GM12864 (cell line): ENCODE measurements around the gene FAT1.
"Not testable (repeated sequence)": the region's sequence is repeated elsewhere in the genome, so short reads cannot be mapped to it uniquely, and the experiment has no call there.

ENCODE experiments used
- DNase-seq: peaks from one replicate; pipeline ENCODE4 v3.0.0-alpha.2; 2011; ENCODE audit warnings: low read depth
- H3K4me3 ChIP-seq: 2 replicates; pipeline ENCODE4 v1.5.1; 2011; ENCODE audit warnings: mild to moderate bottlenecking, low read depth, low read length, control low read depth
- CTCF ChIP-seq: IDR thresholded peaks from 2 replicates; pipeline ENCODE4 v1.5.1; 2011; ENCODE audit warnings: low read depth, mild to moderate bottlenecking, moderate library complexity, low read length, control low read depth, inconsistent platforms; ENCODE audit errors: missing control alignments

FAT1 gene

GRCh38 chr4:186765138-186765537 is 41.5 kb upstream of the FAT1 start:
- no peak for TF ChIP-seq CTCF
- DNase-seq: no peak
- H3K4me3 ChIP-seq: no peak overlapping the region

DNA sequence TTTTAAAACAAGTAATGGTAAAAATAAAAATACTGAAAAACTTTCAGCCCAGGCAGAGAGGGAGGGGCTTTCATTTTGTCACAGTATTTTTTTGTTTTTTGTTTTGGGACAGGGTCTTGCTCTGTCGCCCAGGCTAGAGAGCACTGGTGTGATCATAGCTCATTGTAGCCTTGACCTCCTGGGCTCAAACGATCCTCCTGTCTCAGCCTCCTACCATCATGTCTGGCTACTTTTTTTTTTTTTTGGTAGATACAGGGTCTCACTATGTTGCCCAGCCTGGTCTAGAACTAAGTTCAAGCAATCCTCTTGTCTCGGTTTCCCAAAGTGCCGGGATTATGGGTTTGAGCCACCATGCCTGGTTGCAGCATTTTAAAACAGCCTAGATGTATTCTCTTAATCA is 40.8 kb upstream of the FAT1 start:
- no peak for TF ChIP-seq CTCF
- no peak overlapping the region for H3K4me3 ChIP-seq
- DNase-seq: no peak

DNA sequence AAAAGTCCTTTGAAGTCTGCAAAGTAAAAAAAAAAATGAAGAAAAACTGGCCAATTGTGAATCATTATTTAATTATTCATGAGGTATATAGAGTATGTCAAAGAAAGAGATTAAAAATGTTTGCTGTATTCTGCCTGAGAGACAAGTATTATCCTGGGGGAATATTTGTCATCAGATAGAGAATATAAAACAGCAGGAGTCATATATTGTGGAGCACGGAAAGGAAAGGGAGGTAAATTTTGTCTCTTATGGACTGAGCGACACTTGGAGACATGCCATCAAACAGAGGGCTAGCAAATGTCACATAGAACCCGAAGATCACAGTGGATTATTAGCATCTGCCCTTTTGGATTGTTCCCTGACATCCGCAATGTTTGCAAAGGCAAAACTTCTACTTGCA is 39.2 kb upstream of the FAT1 start:
- TF ChIP-seq CTCF: no peak
- DNase-seq: no peak
- H3K4me3 ChIP-seq: no peak overlapping the region

DNA sequence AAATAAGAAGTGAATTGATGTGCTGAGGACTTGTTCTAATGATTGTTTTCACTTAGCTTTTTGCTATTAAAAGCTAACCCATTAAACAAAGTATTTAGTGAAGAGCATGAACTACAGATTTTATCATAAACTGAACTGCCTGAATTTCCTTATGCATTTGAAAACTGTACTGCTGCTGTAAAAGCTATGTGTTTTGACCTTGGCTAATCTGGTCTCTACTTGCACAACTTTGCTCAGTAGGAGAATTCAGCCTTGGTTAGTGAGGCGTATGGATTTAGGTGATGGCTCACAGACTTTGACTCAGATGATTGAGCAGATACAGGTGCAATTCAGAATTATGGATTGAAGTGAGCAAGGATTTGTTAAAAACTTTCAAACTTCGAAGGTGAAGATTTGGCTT is 38.7 kb upstream of the FAT1 start:
- no peak for TF ChIP-seq CTCF
- H3K4me3 ChIP-seq: no peak overlapping the region
- no peak for DNase-seq

DNA sequence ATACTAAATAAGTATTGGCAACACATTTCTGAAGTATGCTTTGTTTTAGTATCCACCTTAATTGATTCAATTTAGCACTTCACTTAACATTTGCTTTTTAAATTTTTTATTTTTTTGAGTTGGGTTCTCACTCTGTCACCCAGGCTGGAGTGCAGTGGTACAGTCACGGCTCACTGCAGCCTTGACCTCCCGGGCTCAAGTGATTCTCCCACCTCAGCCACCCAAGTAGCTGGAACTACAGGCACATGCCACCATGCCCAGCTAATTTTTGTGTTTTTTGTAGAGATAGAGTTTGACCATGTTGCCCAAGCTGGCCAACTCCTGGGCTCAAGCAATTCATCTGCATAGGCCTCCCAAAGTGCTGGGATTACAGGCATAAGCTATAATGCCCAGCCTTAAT is 38.3 kb upstream of the FAT1 start:
- not testable (repeated sequence) for DNase-seq, H3K4me3 ChIP-seq

DNA sequence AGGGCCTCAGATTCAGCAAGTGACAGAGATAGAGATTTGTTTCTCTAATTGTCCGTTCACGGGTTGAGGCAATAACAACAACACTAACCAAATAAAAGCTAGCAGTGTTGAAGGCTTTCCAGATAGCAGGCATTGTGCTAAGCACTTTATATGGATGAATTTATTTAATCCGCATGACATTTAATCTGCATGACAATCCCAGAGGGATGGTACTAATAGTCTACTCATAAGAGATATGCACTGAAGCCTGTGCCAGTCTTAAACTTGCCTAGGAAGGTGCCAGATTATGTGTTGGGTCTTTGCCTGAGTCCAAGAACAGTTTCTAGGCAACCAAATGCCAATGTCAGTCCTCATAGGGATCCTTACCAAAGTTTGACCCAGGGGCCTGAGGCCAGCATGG is 37.7 kb upstream of the FAT1 start:
- TF ChIP-seq CTCF: no peak
- H3K4me3 ChIP-seq: no peak overlapping the region
- no peak for DNase-seq

DNA sequence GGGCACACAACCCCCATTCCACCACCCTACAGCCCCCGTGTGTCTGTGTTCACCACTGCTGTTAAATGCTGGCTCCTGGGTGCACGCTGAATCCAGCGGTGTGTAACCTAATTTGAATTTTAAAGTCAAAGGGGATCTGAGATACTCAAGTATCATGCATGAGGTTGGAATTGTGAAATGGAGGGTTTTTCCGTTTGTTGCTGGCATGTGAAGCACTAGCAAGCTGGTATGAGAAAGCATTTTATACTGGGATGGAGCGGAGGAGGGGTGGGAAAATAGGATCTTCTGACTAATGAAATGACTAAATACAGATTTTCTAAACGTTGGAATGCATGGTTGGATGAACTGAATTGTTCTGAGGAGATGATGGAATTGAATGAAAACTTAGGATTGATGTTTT is 36.9 kb upstream of the FAT1 start:
- H3K4me3 ChIP-seq: no peak overlapping the region
- no peak for TF ChIP-seq CTCF
- DNase-seq: no peak

GRCh38 chr4:186759990-186760389 is 36.3 kb upstream of the FAT1 start:
- H3K4me3 ChIP-seq: no peak overlapping the region
- DNase-seq: no peak
- no peak for TF ChIP-seq CTCF
